Gastrocnemius medialis (tissue), 4 donors: ENCODE results near the gene IL6. TPM values are rescaled to one million over a fixed set of nuclear protein-coding genes. Genes with fewer than 3 reads are reported as not detected.
"Not testable (repeated sequence)": the region's sequence is repeated elsewhere in the genome, so short reads cannot be mapped to it uniquely, and the experiment has no call there.

ENCODE experiments used
- ATAC-seq, 2 donors: fragments of 150-250 bp; one replicate each; pipeline ENCODE4 v1.9.1; 2016
- DNase-seq, 2 donors: peaks; one replicate each; pipeline ENCODE4 v3.0.0-alpha.2; 2019
- H3K27ac ChIP-seq, 4 donors: fragments of 200-600 bp; sonication (generic); 1 replicate in 1 of 4; 2 replicates in 3 of 4; pipeline ENCODE4 v1.5.1; 2016 to 2018; ENCODE audit warnings: mild to moderate bottlenecking in 2 of 4, moderate library complexity in 1 of 4
- H3K27me3 ChIP-seq, 3 donors: fragments of 200-600 bp; sonication (generic) in 2 of 3; 1 replicate in 1 of 3; 2 replicates in 2 of 3; pipeline versions ENCODE4 v1.5.1 to v1.6.0; 2016 to 2019; ENCODE audit warnings: mild to moderate bottlenecking in 1 of 3, moderate library complexity in 1 of 3
- H3K36me3 ChIP-seq, 2 donors: fragments of 200-600 bp; sonication (generic) in 1 of 2; one replicate each; pipeline ENCODE4 v1.5.1; 2017 to 2018
- H3K4me1 ChIP-seq, 2 donors: fragments of 200-600 bp; sonication (generic) in 1 of 2; one replicate each; pipeline ENCODE4 v1.5.1; 2016 to 2017; ENCODE audit warnings: mild to moderate bottlenecking in 2 of 2
- H3K4me3 ChIP-seq, 4 donors: fragments of 200-600 bp; sonication (generic) in 3 of 4; 1 replicate in 1 of 4; 2 replicates in 3 of 4; pipeline ENCODE4 v1.5.1; 2016 to 2019; ENCODE audit warnings: mild to moderate bottlenecking in 2 of 4
- H3K9me3 ChIP-seq, 3 donors: fragments of 200-600 bp; sonication (generic) in 2 of 3; 1 replicate in 1 of 3; 2 replicates in 2 of 3; pipeline ENCODE4 v1.5.1; 2016 to 2019
- CTCF ChIP-seq, 5 experiments: fragments of 450-650 bp in 3 of 5; fragments of 200-600 bp in 2 of 5; sonication (generic) in 2 of 5; IDR thresholded peaks in 4 of 5; conservative IDR thresholded peaks in 1 of 5; 1 replicate in 4 of 5; 2 replicates in 1 of 5; pipeline ENCODE4 v1.5.1; 2016 to 2019; ENCODE audit warnings: antibody characterized with exemption in 5 of 5, mild to moderate bottlenecking in 3 of 5, moderate library complexity in 3 of 5
- POLR2A ChIP-seq, 2 donors: fragments of 450-650 bp; IDR thresholded peaks; one replicate each; pipeline ENCODE4 v1.6.1; 2017; ENCODE audit warnings: antibody characterized with exemption in 2 of 2, mild to moderate bottlenecking in 2 of 2, moderate library complexity in 2 of 2
- in situ Hi-C, 4 donors: fragments of 200-750 bp; cut with MboI; loops; one replicate each; pipeline versions ENCODE4 v1.15.0 to v1.8.0; 2017; ENCODE audit warnings: low sequenced_read_pairs in 4 of 4
- intact Hi-C: fragments of 100-400 bp; cut with DNase I; formaldehyde crosslinking; loops from one replicate; pipeline ENCODE4 v1.15.1; 2023; ENCODE audit warnings: low total_unique reads
- total RNA-seq, 4 donors: library from RNA; depleted of rRNA; stranded (reverse); fragments of >200 nt; gene quantifications; one replicate each; pipeline versions ENCODE4 v1.1.0 to v1.2.3, GENCODE V29; 2016

The IL6 gene
- total RNA-seq, 4 donors from 2014 or later: 2.4 to 3.1 TPM; not detected in 2

- no peaks in the 10 kb centered on the region for H3K27me3 ChIP-seq
- H3K36me3 ChIP-seq: no peaks in the 10 kb centered on the region
- TF ChIP-seq CTCF (IDR thresholded peaks at IDR 0.05 in 4 of 5, conservative IDR thresholded peaks at IDR 0.05 in 1 of 5) (no peak), POLR2A (IDR thresholded peaks at IDR 0.05) (no peak)
- ATAC-seq (no peak), DNase-seq (no peak)
- no peaks in the 10 kb centered on the region for H3K9me3 ChIP-seq
- H3K4me3 ChIP-seq: no peak overlapping the region
- in situ Hi-C loops: no loop called here
- no peaks in the 10 kb centered on the region for H3K4me1 ChIP-seq
- intact Hi-C loops: no loop called here
- H3K27ac ChIP-seq: no peak overlapping the region
These were observed 44.9 kb upstream of the IL6 start for GRCh38 chr7:22681852-22682657.

GRCh38 chr7:22683379-22683778 lies 43.6 kb upstream of the IL6 start:
- no peak for ATAC-seq

GRCh38 chr7:22686620-22687019 lies 40.4 kb upstream of the IL6 start:
- H3K9me3 ChIP-seq: no peaks in the 10 kb centered on the region
- TF ChIP-seq CTCF (IDR thresholded peaks at IDR 0.05 in 4 of 5, conservative IDR thresholded peaks at IDR 0.05 in 1 of 5): no peak
- no peak for TF ChIP-seq POLR2A (IDR thresholded peaks at IDR 0.05)
- no peaks in the 10 kb centered on the region for H3K27me3 ChIP-seq
- no peaks in the 10 kb centered on the region for H3K36me3 ChIP-seq
- H3K4me3 ChIP-seq: no peak overlapping the region
- DNase-seq: no peak
- H3K4me1 ChIP-seq: no peaks in the 10 kb centered on the region
- intact Hi-C loops: no loop called here
- in situ Hi-C loops: no loop called here
- ATAC-seq: no peak
- no peak overlapping the region for H3K27ac ChIP-seq

More at GRCh38 chr7:22683379-22683778, 43.6 kb upstream of the IL6 start:
- Histone ChIP-seq H3K9me3 (no peaks in the 10 kb centered on the region), H3K4me1 (no peaks in the 10 kb centered on the region), H3K27ac (no peak overlapping the region), H3K27me3 (no peaks in the 10 kb centered on the region), H3K4me3 (no peak overlapping the region), H3K36me3 (no peaks in the 10 kb centered on the region)
- no peak for DNase-seq
- in situ Hi-C loops: no loop called here
- TF ChIP-seq CTCF (IDR thresholded peaks at IDR 0.05 in 4 of 5, conservative IDR thresholded peaks at IDR 0.05 in 1 of 5) (no peak), POLR2A (IDR thresholded peaks at IDR 0.05) (no peak)
- intact Hi-C loops: no loop called here

- H3K4me1 ChIP-seq: no peaks in the 10 kb centered on the region
- no peak overlapping the region for H3K27ac ChIP-seq
- in situ Hi-C loops (no loop called here), intact Hi-C loops (no loop called here)
- H3K27me3 ChIP-seq: no peaks in the 10 kb centered on the region
- ATAC-seq (no peak), DNase-seq (no peak)
- no peaks in the 10 kb centered on the region for H3K9me3 ChIP-seq
- no peak for TF ChIP-seq POLR2A (IDR thresholded peaks at IDR 0.05)
- TF ChIP-seq CTCF (IDR thresholded peaks at IDR 0.05 in 4 of 5, conservative IDR thresholded peaks at IDR 0.05 in 1 of 5): no peak
- H3K4me3 ChIP-seq: no peak overlapping the region
- no peaks in the 10 kb centered on the region for H3K36me3 ChIP-seq
These were observed 38.9 kb upstream of the IL6 start for GRCh38 chr7:22688084-22688483.

GRCh38 chr7:22688934-22689333 lies 38.1 kb upstream of the IL6 start:
- H3K4me1 ChIP-seq, H3K9me3 ChIP-seq, H3K36me3 ChIP-seq, H3K4me3 ChIP-seq, DNase-seq, intact Hi-C loops, in situ Hi-C loops, ATAC-seq, H3K27ac ChIP-seq, H3K27me3 ChIP-seq: not testable (repeated sequence)
